ENCODE measurements around the gene DPEP1.

DPEP1 gene

DNA sequence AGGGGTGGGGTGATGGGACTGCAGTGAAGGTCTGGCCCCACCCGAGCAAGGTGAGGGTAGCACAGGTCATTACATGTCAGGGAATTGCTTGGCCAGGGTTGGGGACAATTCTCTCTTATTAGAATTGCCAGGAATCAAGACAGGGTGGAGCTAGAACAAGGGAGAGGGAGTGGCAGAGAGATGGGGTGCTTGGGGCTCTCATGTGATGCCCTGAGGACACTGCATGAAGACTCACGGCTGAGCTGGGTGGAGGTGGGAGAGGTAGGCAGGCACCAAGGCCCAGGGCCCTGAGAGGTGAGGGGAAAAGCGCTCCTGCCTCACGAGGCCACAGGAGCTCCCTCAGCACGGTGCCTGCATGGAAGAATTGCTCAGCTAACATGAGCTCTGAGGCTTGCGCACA lies 3.6 kb downstream of the DPEP1 start:
- H4K12ac ChIP-seq (ENCODE audit: low read depth, low read length): no peak overlapping the region
- H2BK5ac ChIP-seq (ENCODE audit: low read depth, low read length, poor library complexity): no peak overlapping the region
- H3K79me2 ChIP-seq (ENCODE audit: control insufficient read depth, insufficient read depth, low read length, poor library complexity): no peaks in the 10 kb centered on the region
- no peak overlapping the region for H4K8ac ChIP-seq (ENCODE audit: low read depth, low read length)
- H3K36me3 ChIP-seq (ENCODE audit: control insufficient read depth in 1 of 2, insufficient read depth in 2 of 2, low read length in 2 of 2): no peaks in the 10 kb centered on the region
- H3K9me3 ChIP-seq (ENCODE audit: insufficient read depth, low read depth, low read length): peaks cover 3% of the 10 kb centered on the region
- H3K4me2 ChIP-seq (ENCODE audit: low read length): no peak overlapping the region
- H3K27ac ChIP-seq (ENCODE audit: low read depth, low read length): no peak overlapping the region
- no peaks in the 10 kb centered on the region for H3K79me1 ChIP-seq (ENCODE audit: low read length)
- DNase-seq: no peak
- no peaks in the 10 kb centered on the region for H3K4me1 ChIP-seq (ENCODE audit: control insufficient read depth in 1 of 2, insufficient read depth in 2 of 2, low read length in 2 of 2)
- no peak overlapping the region for H2AK5ac ChIP-seq (ENCODE audit: low read length)
- H3K9ac ChIP-seq (ENCODE audit: low read length): no peak overlapping the region
- no peaks in the 10 kb centered on the region for H3K27me3 ChIP-seq (ENCODE audit: insufficient read depth, low read length)
- no peak overlapping the region for H3K18ac ChIP-seq (ENCODE audit: low read length)
- H2BK12ac ChIP-seq (ENCODE audit: low read length): no peak overlapping the region
- no peak overlapping the region for H3K14ac ChIP-seq (ENCODE audit: low read length)
- H2BK120ac ChIP-seq (ENCODE audit: insufficient read depth, low read length, poor library complexity): no peak overlapping the region
- no CpG with 5 or more reads among the region's 6 CpGs for WGBS (ENCODE audit: extremely low coverage, insufficient coverage, insufficient read length)
- H3K4ac ChIP-seq (ENCODE audit: low read depth, low read length): no peak overlapping the region
- no peak overlapping the region for H2AFZ ChIP-seq (ENCODE audit: insufficient read depth, low read length, poor library complexity)
- H3K23ac ChIP-seq (ENCODE audit: low read length): no peak overlapping the region
- H4K91ac ChIP-seq (ENCODE audit: low read depth, low read length): no peak overlapping the region
- no peak overlapping the region for H3K4me3 ChIP-seq (ENCODE audit: low read depth, low read length)

DNA sequence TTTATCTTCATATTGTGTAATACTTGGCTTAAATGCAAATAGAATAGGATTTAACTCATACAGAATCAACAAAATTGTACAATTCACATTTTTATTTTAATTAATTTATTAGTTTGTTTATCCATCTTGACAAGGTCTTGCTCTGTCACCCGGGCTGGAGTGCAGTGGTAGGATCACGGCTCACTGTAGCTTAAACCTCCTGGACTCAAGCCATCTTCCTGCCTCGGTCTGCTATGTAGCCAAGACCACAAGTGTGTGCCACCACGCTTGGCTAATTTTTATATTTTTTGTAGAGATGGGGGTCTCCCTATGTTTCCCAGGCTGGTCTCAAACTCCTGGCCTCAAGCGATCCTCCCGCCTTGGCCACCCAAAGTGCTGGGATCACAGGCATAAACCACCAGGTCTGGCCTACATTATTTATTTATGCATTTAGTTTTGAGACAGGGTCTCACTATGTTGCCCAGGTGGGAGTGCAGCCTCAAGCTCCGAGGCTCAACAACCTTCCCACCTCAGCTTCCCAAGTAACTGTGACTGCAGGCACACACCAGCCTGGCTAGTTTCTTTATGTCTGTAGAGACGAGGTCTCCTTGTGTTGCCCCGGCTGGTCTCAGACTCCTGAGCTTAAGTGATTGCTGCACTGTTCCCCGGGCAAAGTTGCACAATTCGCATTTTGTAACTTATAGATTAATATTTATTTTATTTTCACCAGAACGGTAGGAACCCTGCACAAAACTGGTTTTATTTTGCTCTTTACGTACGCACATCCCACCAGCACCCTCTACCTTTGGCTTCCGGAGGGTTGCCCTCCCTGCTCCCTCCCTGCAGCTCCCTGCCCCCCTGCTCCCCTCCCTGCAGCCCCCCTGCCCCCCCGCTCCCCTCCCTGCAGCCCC lies 4.9 kb downstream of the DPEP1 start:
- H4K91ac ChIP-seq (ENCODE audit: low read depth, low read length): no peak overlapping the region
- no peak overlapping the region for H3K27ac ChIP-seq (ENCODE audit: low read depth, low read length)
- no peak overlapping the region for H3K4ac ChIP-seq (ENCODE audit: low read depth, low read length)
- H3K9ac ChIP-seq (ENCODE audit: low read length): no peak overlapping the region
- no CpG with 5 or more reads among the region's 16 CpGs for WGBS (ENCODE audit: extremely low coverage, insufficient coverage, insufficient read length)
- no peak overlapping the region for H2AK5ac ChIP-seq (ENCODE audit: low read length)
- no peak overlapping the region for H2BK5ac ChIP-seq (ENCODE audit: low read depth, low read length, poor library complexity)
- no peaks in the 10 kb centered on the region for H3K36me3 ChIP-seq (ENCODE audit: control insufficient read depth in 1 of 2, insufficient read depth in 2 of 2, low read length in 2 of 2)
- no peak overlapping the region for H4K12ac ChIP-seq (ENCODE audit: low read depth, low read length)
- H3K79me2 ChIP-seq (ENCODE audit: control insufficient read depth, insufficient read depth, low read length, poor library complexity): no peaks in the 10 kb centered on the region
- no peaks in the 10 kb centered on the region for H3K79me1 ChIP-seq (ENCODE audit: low read length)
- no peak overlapping the region for H2BK12ac ChIP-seq (ENCODE audit: low read length)
- H3K23ac ChIP-seq (ENCODE audit: low read length): no peak overlapping the region
- H3K4me3 ChIP-seq (ENCODE audit: low read depth, low read length): no peak overlapping the region
- no peak overlapping the region for H3K18ac ChIP-seq (ENCODE audit: low read length)
- H3K9me3 ChIP-seq (ENCODE audit: insufficient read depth, low read depth, low read length): peaks cover 3% of the 10 kb centered on the region
- DNase-seq: no peak
- no peak overlapping the region for H2BK120ac ChIP-seq (ENCODE audit: insufficient read depth, low read length, poor library complexity)
- H4K8ac ChIP-seq (ENCODE audit: low read depth, low read length): no peak overlapping the region
- no peaks in the 10 kb centered on the region for H3K27me3 ChIP-seq (ENCODE audit: insufficient read depth, low read length)
- no peak overlapping the region for H3K4me2 ChIP-seq (ENCODE audit: low read length)
- no peak overlapping the region for H2AFZ ChIP-seq (ENCODE audit: insufficient read depth, low read length, poor library complexity)
- H3K4me1 ChIP-seq (ENCODE audit: control insufficient read depth in 1 of 2, insufficient read depth in 2 of 2, low read length in 2 of 2): peaks cover 0 to 2% of the 10 kb centered on the region in 2 experiments
- no peak overlapping the region for H3K14ac ChIP-seq (ENCODE audit: low read length)

DNA sequence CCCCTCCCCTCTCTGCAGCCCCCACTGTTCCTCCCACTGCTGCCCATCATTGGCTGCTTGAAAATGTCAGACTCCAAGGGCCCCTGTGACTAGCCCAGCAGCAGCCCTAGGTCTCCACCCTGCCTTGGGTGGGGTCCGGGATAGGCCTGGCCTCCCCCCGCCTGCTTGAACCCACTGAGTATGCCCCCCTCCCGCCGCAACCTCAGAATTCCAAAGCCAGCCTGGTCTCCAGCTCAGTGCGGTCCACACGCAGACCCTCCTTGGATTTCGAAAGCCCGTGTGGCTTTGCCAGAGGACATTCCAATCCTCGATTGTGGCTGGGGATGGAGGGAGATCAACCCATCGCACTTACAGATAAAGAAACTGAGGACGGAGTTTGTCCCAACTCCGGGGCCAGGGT lies 6.4 kb downstream of the DPEP1 start:
- Histone ChIP-seq H3K79me2 (ENCODE audit: control insufficient read depth, insufficient read depth, low read length, poor library complexity) (no peaks in the 10 kb centered on the region), H2BK120ac (ENCODE audit: insufficient read depth, low read length, poor library complexity) (no peak overlapping the region), H4K8ac (ENCODE audit: low read depth, low read length) (no peak overlapping the region), H3K4me3 (ENCODE audit: low read depth, low read length) (no peak overlapping the region), H3K23ac (ENCODE audit: low read length) (no peak overlapping the region), H3K4me1 (ENCODE audit: control insufficient read depth in 1 of 2, insufficient read depth in 2 of 2, low read length in 2 of 2) (peaks cover 0 to 10% of the 10 kb centered on the region in 2 experiments), H2AK5ac (ENCODE audit: low read length) (no peak overlapping the region), H3K27ac (ENCODE audit: low read depth, low read length) (no peak overlapping the region), H3K14ac (ENCODE audit: low read length) (no peak overlapping the region), H3K36me3 (ENCODE audit: control insufficient read depth in 1 of 2, insufficient read depth in 2 of 2, low read length in 2 of 2) (no peaks in the 10 kb centered on the region), H3K9ac (ENCODE audit: low read length) (no peak overlapping the region), H2BK5ac (ENCODE audit: low read depth, low read length, poor library complexity) (no peak overlapping the region), H3K9me3 (ENCODE audit: insufficient read depth, low read depth, low read length) (peaks cover 3% of the 10 kb centered on the region), H3K4ac (ENCODE audit: low read depth, low read length) (no peak overlapping the region), H4K91ac (ENCODE audit: low read depth, low read length) (no peak overlapping the region), H3K79me1 (ENCODE audit: low read length) (no peaks in the 10 kb centered on the region), H4K12ac (ENCODE audit: low read depth, low read length) (no peak overlapping the region), H2AFZ (ENCODE audit: insufficient read depth, low read length, poor library complexity) (no peak overlapping the region), H3K4me2 (ENCODE audit: low read length) (no peak overlapping the region), H2BK12ac (ENCODE audit: low read length) (no peak overlapping the region), H3K27me3 (ENCODE audit: insufficient read depth, low read length) (no peaks in the 10 kb centered on the region), H3K18ac (ENCODE audit: low read length) (no peak overlapping the region)
- no CpG with 5 or more reads among the region's 12 CpGs for WGBS (ENCODE audit: extremely low coverage, insufficient coverage, insufficient read length)
- DNase-seq: no peak

DNA sequence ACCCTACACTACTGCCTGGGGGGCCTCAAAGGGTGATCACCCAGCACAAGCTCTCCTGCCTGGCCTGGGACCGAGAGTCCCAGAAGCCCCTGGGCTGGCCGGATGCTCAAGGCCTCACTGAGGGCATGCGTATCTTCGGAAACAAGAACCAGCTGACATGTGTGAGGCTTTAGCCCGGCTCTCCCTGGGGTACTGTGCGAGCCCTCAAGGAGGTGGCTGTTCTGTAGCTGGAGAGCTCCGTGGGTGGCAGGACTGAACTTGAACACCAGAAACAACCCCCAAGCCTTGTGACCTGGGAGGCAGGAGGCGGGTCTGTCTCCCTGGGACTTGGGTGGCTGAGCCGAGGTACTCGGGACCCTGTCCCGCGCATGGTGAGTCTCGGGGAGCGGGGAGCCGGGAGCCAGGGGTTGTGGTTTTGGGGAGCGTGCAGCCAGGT lies 7.0 kb downstream of the DPEP1 start:
- Histone ChIP-seq H3K4me2 (ENCODE audit: low read length) (no peak overlapping the region), H3K4ac (ENCODE audit: low read depth, low read length) (no peak overlapping the region), H4K12ac (ENCODE audit: low read depth, low read length) (no peak overlapping the region), H4K8ac (ENCODE audit: low read depth, low read length) (no peak overlapping the region), H3K79me1 (ENCODE audit: low read length) (no peaks in the 10 kb centered on the region), H4K91ac (ENCODE audit: low read depth, low read length) (no peak overlapping the region), H3K4me3 (ENCODE audit: low read depth, low read length) (no peak overlapping the region), H3K79me2 (ENCODE audit: control insufficient read depth, insufficient read depth, low read length, poor library complexity) (no peaks in the 10 kb centered on the region), H3K18ac (ENCODE audit: low read length) (no peak overlapping the region), H3K14ac (ENCODE audit: low read length) (no peak overlapping the region), H3K36me3 (ENCODE audit: control insufficient read depth in 1 of 2, insufficient read depth in 2 of 2, low read length in 2 of 2) (no peaks in the 10 kb centered on the region), H3K9ac (ENCODE audit: low read length) (no peak overlapping the region), H2BK12ac (ENCODE audit: low read length) (no peak overlapping the region), H2BK120ac (ENCODE audit: insufficient read depth, low read length, poor library complexity) (no peak overlapping the region), H3K4me1 (ENCODE audit: control insufficient read depth in 1 of 2, insufficient read depth in 2 of 2, low read length in 2 of 2) (peaks cover 3 to 14% of the 10 kb centered on the region in 2 experiments), H3K23ac (ENCODE audit: low read length) (no peak overlapping the region), H3K9me3 (ENCODE audit: insufficient read depth, low read depth, low read length) (peaks cover 3% of the 10 kb centered on the region), H2AK5ac (ENCODE audit: low read length) (no peak overlapping the region), H3K27me3 (ENCODE audit: insufficient read depth, low read length) (no peaks in the 10 kb centered on the region), H2BK5ac (ENCODE audit: low read depth, low read length, poor library complexity) (no peak overlapping the region), H2AFZ (ENCODE audit: insufficient read depth, low read length, poor library complexity) (no peak overlapping the region), H3K27ac (ENCODE audit: low read depth, low read length) (no peak overlapping the region)
- WGBS (ENCODE audit: extremely low coverage, insufficient coverage, insufficient read length): no CpG with 5 or more reads among the region's 16 CpGs
- no peak for DNase-seq

Measured in trophoblast cell (in vitro differentiated cells and primary cell).